PC-3 (cell line): Measurements from ENCODE around the gene CHRM2.

Experiments
- EZH2 ChIP-seq: fragments of 300-600 bp; sonication (generic); IDR thresholded peaks from one replicate; pipeline ENCODE4 v1.6.1; 2017; ENCODE audit warnings: antibody characterized with exemption, mild to moderate bottlenecking, low read length; ENCODE audit not compliant: unreplicated experiment
- TF ChIP-seq, protein P1 (sequence below): fragments of 300-600 bp; sonication (generic); conservative IDR thresholded peaks from 2 replicates; pipeline ENCODE4 v1.5.1; 2017; ENCODE audit warnings: antibody characterized with exemption, low read depth, mild to moderate bottlenecking, low read length

DNA sequence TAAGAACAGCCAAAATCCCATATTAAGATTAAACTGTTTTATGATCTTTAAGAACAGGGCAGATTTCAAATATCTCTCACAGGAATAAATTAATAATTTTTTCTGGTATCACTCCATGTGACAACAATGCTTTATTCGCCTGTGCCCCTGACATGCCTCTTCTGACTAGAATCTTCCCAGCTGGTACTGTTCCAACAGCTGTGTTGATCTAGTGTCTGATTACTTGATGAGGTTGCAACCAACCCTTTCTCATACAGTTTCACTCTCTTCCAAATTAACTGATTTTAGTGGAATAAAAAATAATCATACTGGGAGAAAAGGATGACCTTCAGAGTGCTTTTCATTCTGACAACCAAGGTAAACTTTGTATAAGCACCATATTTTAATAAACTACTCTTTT lies 151.9 kb downstream of the CHRM2 start:
- TF ChIP-seq, protein P1, sequence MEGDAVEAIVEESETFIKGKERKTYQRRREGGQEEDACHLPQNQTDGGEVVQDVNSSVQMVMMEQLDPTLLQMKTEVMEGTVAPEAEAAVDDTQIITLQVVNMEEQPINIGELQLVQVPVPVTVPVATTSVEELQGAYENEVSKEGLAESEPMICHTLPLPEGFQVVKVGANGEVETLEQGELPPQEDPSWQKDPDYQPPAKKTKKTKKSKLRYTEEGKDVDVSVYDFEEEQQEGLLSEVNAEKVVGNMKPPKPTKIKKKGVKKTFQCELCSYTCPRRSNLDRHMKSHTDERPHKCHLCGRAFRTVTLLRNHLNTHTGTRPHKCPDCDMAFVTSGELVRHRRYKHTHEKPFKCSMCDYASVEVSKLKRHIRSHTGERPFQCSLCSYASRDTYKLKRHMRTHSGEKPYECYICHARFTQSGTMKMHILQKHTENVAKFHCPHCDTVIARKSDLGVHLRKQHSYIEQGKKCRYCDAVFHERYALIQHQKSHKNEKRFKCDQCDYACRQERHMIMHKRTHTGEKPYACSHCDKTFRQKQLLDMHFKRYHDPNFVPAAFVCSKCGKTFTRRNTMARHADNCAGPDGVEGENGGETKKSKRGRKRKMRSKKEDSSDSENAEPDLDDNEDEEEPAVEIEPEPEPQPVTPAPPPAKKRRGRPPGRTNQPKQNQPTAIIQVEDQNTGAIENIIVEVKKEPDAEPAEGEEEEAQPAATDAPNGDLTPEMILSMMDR = no peak
- TF ChIP-seq EZH2 = no peak
